HepG2 (cell line): Measurements from ENCODE around the gene EXOSC6. TPM values are rescaled to one million over a fixed set of nuclear protein-coding genes. Genes with fewer than 3 reads are reported as not detected.
A peak's percentile ranks its signal among the peaks of the same experiment; 100 is the strongest.

ENCODE experiments used
- ATF1 ChIP-seq: IDR thresholded peaks from 2 replicates; pipeline ENCODE4 v1.6.1; 2016; ENCODE audit warnings: mild to moderate bottlenecking, control low read depth
- ATF6 ChIP-seq: sonication (generic); formaldehyde crosslinking; conservative IDR thresholded peaks from 2 replicates; pipeline ENCODE4 v1.4.0; 2020; ENCODE audit warnings: missing genetic modification reagents
- FLYWCH1 ChIP-seq: sonication (generic); formaldehyde crosslinking; IDR thresholded peaks from 2 replicates; pipeline ENCODE4 v1.8.1; 2023; ENCODE audit warnings: mild to moderate bottlenecking, missing genetic modification reagents
- GPBP1L1 ChIP-seq: sonication (generic); formaldehyde crosslinking; IDR thresholded peaks from 2 replicates; pipeline ENCODE4 v1.5.0; 2020; ENCODE audit warnings: mild to moderate bottlenecking, missing genetic modification reagents
- HNRNPLL ChIP-seq: fragments of 200-400 bp; formaldehyde crosslinking; IDR thresholded peaks from 2 replicates; pipeline ENCODE4 v1.6.1; 2017; ENCODE audit warnings: mild to moderate bottlenecking, low read depth, low read length; ENCODE audit not compliant: poor library complexity, severe bottlenecking
- KLF6 ChIP-seq: IDR thresholded peaks from 2 replicates; pipeline ENCODE4 v1.8.0; 2016; ENCODE audit warnings: missing biosample characterization, missing genetic modification reagents
- MIER3 ChIP-seq: IDR thresholded peaks from 2 replicates; pipeline ENCODE4 v1.6.1; 2016; ENCODE audit warnings: missing compliant biosample characterization, borderline replicate concordance
- POLR2A ChIP-seq, 2 experiments: IDR thresholded peaks; 2 replicates each; pipeline ENCODE4 v1.6.1; 2011; ENCODE audit warnings: low read depth in 2 of 2, low read length in 2 of 2, mild to moderate bottlenecking in 1 of 2, moderate library complexity in 1 of 2; ENCODE audit not compliant: insufficient read depth in 1 of 2
- POLR2AphosphoS2 ChIP-seq: IDR thresholded peaks from 2 replicates; pipeline ENCODE4 v1.6.1; 2011; ENCODE audit warnings: low read depth, low read length, improper control_type of control experiment
- RAD51 ChIP-seq: fragments of 450-650 bp; IDR thresholded peaks from 2 replicates; pipeline ENCODE4 v1.6.1; 2016; ENCODE audit warnings: borderline replicate concordance
- RARA ChIP-seq: IDR thresholded peaks from 2 replicates; pipeline ENCODE4 v1.6.1; 2016; ENCODE audit warnings: missing genetic modification reagents, missing compliant biosample characterization
- ZNF205 ChIP-seq: IDR thresholded peaks from 2 replicates; pipeline ENCODE4 v1.6.1; 2018; ENCODE audit warnings: missing biosample characterization, missing genetic modification reagents
- ZNF280B ChIP-seq: sonication (generic); formaldehyde crosslinking; IDR thresholded peaks from 2 replicates; pipeline ENCODE4 v1.5.0; 2020; ENCODE audit warnings: missing genetic modification reagents, mild to moderate bottlenecking, borderline replicate concordance
- ZNF326 ChIP-seq: sonication (generic); formaldehyde crosslinking; IDR thresholded peaks from 2 replicates; pipeline ENCODE4 v1.4.0; 2020; ENCODE audit warnings: missing genetic modification reagents, borderline replicate concordance
- ZNF567 ChIP-seq: sonication (generic); formaldehyde crosslinking; IDR thresholded peaks from 2 replicates; pipeline ENCODE4 v1.8.1; 2023; ENCODE audit warnings: mild to moderate bottlenecking, missing genetic modification reagents, borderline replicate concordance
- ZNF580 ChIP-seq: IDR thresholded peaks from 2 replicates; pipeline ENCODE4 v1.6.1; 2016; ENCODE audit warnings: low read depth, borderline replicate concordance
- ZNF678 ChIP-seq: sonication (generic); formaldehyde crosslinking; IDR thresholded peaks from 2 replicates; pipeline ENCODE4 v1.4.0; 2020; ENCODE audit warnings: mild to moderate bottlenecking, missing genetic modification reagents
- polyA plus RNA-seq, 8 experiments: library from polyadenylated mRNA; depleted of rRNA in 3 of 8; stranded (reverse) in 7 of 8; unstranded in 1 of 8; fragments of >200 nt; fragmentation: Illumina TruSeq in 4 of 8; extraction: Trizol in 4 of 8; gene quantifications; 2 replicates each; pipeline versions ENCODE4 v1.2.1 to v1.2.3, GENCODE V29; 2011 to 2016; ENCODE audit warnings: low read depth in 4 of 8, missing spikeins in 1 of 8, mixed read lengths in 1 of 8; ENCODE audit not compliant: insufficient read depth in 1 of 8
- total RNA-seq, 5 experiments: library from RNA; depleted of rRNA; stranded (reverse); fragments of >200 nt; fragmentation: Illumina TruSeq; extraction: Trizol; gene quantifications; 2 replicates each; pipeline ENCODE4 v1.2.3, GENCODE V29; 2016; ENCODE audit warnings: low read depth in 1 of 5
- TF ChIP-seq, protein P1 (sequence below): sonication (generic); formaldehyde crosslinking; IDR thresholded peaks from 2 replicates; pipeline ENCODE4 v1.4.0; 2020; ENCODE audit warnings: missing genetic modification reagents, mild to moderate bottlenecking, borderline replicate concordance
- TF ChIP-seq, protein P2 (sequence below): sonication (generic); formaldehyde crosslinking; IDR thresholded peaks from 2 replicates; pipeline ENCODE4 v1.4.0; 2020; ENCODE audit warnings: mild to moderate bottlenecking, missing genetic modification reagents

The EXOSC6 gene
- total and polyA plus RNA-seq, 2 of the 13 experiments (the other 11 are each of a cell fraction or from before 2014, with no cell fraction given) = 13.1 to 39.9 TPM

DNA sequence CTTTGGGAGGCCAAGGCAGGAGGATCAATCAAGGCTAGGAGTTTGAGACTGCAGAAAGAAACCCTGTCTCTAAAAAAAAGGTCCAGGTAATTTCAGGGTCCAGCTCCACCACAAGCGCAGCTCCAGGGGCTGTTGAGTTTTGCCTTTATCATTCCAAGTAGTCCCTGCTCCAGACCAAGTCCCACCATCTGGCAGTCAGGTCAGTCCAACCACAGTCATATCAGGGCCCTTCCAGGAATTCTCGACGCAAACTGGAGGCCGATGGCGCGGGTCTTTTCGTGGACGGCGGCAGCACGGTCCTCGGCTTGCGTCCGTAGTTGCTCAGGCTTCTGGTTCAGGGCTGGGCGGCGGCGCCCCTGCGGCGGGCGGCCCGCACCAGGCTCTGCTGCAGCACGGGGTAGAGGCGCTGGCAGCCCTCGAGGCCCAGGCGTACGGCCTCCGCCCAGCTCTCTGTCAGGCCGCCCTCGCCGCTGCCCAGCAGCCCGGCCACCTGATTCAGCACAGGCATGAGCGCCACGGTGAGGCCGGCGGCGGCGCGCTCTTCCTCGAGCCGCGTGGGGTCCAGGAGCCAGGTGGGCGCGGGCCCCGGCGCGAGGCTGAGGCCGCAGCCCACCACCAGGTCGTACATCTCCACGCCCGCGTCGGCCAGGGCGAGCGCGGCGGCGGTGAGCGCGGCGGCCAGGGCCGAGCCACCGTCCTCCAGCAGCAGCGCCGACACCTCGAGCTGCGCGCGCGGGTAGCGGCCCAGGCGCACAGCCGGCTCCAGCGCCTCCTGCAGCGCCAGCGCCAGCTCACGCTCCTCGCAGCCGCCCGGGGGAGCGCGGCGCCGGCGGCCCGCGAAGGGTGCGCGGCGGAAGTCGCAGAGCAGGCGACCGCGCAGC, 752 bp downstream of the EXOSC6 start (continued):
- TF ChIP-seq POLR2AphosphoS2 (no peak), HNRNPLL (no peak), ZNF678 (CRISPR knock-in tag) (0 out of 2 replicates have a peak, but pooled peaks have one; percentile 93), POLR2A (IDR thresholded peaks at IDR 0.05; ENCODE audit: insufficient read depth in 1 of 2, low read depth in 2 of 2, low read length in 2 of 2) (peak in 1 of 2 experiments; percentile 28; a peak in 1 of 4 replicates), FLYWCH1 (CRISPR knock-in tag) (peak; percentile 84; the same call in 1 of the 2 replicates), ATF6 (CRISPR knock-in tag) (no peak), RAD51 (no peak), ZNF326 (CRISPR knock-in tag) (no peak), KLF6 (no peak), MIER3 (no peak), ZNF205 (CRISPR knock-in tag) (peak; percentile 34; the same call in 1 of the 2 replicates), GPBP1L1 (CRISPR knock-in tag) (no peak), RARA (CRISPR knock-in tag) (peak; percentile 54), ZNF280B (CRISPR knock-in tag) (peak; percentile 93), ZNF567 (CRISPR knock-in tag) (peak; percentile 68; the same call in 1 of the 2 replicates), ZNF580 (CRISPR knock-in tag) (no peak; the same call in 1 of the 2 replicates), ATF1 (CRISPR knock-in tag) (no peak)
- TF ChIP-seq, protein P1, sequence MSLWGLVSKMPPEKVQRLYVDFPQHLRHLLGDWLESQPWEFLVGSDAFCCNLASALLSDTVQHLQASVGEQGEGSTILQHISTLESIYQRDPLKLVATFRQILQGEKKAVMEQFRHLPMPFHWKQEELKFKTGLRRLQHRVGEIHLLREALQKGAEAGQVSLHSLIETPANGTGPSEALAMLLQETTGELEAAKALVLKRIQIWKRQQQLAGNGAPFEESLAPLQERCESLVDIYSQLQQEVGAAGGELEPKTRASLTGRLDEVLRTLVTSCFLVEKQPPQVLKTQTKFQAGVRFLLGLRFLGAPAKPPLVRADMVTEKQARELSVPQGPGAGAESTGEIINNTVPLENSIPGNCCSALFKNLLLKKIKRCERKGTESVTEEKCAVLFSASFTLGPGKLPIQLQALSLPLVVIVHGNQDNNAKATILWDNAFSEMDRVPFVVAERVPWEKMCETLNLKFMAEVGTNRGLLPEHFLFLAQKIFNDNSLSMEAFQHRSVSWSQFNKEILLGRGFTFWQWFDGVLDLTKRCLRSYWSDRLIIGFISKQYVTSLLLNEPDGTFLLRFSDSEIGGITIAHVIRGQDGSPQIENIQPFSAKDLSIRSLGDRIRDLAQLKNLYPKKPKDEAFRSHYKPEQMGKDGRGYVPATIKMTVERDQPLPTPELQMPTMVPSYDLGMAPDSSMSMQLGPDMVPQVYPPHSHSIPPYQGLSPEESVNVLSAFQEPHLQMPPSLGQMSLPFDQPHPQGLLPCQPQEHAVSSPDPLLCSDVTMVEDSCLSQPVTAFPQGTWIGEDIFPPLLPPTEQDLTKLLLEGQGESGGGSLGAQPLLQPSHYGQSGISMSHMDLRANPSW (CRISPR knock-in tag) = no peak
- TF ChIP-seq, protein P2, sequence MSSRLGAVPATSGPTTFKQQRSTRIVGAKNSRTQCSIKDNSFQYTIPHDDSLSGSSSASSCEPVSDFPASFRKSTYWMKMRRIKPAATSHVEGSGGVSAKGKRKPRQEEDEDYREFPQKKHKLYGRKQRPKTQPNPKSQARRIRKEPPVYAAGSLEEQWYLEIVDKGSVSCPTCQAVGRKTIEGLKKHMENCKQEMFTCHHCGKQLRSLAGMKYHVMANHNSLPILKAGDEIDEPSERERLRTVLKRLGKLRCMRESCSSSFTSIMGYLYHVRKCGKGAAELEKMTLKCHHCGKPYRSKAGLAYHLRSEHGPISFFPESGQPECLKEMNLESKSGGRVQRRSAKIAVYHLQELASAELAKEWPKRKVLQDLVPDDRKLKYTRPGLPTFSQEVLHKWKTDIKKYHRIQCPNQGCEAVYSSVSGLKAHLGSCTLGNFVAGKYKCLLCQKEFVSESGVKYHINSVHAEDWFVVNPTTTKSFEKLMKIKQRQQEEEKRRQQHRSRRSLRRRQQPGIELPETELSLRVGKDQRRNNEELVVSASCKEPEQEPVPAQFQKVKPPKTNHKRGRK = no peak; the same call in 1 of the 2 replicates
